ENCODE measurements around the gene MYO1E.

MYO1E gene

DNA sequence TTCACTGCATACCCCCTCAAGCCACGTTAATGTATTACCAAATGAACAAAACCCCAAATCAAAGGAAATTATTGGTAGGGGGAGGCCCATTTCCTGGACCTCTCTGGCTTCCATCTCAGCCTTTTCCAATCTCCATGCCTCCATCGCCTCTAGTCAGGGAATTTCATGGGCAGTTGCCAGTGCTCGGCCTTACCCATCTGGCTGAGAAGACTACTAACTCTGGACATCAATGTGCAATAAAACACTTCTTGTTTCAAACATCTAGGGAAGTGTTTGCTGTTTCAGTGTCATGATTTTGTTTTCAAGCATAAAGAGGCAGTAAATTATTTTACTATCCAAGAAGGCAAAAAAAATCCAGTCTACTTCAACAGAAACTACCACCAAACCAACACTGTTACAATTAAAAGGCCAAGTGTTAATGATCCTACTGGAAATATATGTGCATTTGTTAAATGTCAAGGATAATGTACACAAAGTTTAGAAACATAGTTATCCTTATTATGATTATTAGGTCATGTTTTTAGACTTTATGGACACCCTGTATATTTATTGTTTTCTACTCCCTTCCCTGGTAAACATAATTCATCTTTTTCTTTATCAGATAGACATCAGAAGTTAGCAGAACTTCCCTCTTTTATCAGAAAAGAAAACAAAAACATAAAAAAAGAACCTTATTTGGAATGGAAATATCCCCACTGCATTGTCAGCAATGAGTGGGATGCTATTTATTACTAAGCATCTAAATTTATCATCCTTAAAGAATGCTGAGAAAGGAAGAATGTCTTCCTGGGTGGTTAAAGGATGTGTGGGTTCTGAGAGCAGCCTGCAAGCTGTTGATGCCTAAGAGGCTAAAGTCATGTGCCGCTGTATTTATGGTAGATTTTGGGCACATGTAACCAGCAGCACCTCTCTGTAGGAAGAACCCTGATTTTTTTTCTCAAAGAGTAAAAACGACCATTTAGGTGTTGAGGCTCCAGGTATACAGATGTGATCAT lies 150.9 kb downstream of the MYO1E start:
- DNase-seq = no peak

DNA sequence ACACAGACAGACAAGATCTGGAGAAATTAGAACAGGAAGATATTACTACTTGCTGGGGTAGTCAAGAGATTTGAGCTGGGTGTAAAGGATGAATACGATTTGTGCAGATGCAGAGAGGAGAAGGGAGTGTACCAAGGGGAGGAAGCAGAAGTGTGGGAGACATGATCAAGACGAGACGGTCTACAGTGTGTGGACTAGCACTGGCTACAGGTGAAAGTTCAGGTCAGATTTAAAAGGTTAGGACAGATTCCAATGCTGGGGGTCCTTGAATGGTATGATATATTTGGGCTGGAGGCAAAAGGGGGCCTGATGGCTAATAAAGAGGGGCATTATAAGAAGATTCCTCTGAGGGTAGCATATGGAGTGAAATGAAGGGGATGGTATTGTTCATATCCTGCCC lies 154.0 kb downstream of the MYO1E start:
- DNase-seq = no peak

DNA sequence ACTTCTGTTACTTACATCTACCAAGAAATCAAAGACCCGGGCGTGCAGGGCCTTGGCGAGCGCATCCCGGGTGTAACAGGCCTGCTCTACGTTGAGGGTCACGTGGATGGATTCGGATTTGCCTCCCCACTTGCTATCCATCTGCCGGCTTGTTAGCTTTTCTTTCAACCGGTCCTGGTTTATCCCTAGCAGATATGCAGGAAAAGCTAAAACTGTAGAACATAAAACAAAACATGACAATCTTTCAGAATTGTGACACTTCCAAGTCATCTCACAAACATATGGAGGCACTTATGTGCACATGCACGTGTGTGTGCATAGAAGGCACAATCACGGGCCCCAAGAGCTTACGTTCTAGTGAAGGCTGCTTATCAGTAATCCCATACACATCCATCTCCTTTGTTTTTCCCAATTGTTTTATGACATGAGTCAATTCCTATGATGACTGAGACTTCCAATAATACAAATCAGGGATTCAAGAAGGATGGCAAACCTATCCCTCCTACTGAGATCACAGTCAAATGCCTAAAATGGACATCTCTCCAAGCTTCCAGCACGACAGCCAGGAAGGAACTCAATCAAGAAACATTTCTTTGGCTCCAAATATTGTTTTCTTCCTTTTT lies 154.7 kb downstream of the MYO1E start:
- no peak for DNase-seq

DNA sequence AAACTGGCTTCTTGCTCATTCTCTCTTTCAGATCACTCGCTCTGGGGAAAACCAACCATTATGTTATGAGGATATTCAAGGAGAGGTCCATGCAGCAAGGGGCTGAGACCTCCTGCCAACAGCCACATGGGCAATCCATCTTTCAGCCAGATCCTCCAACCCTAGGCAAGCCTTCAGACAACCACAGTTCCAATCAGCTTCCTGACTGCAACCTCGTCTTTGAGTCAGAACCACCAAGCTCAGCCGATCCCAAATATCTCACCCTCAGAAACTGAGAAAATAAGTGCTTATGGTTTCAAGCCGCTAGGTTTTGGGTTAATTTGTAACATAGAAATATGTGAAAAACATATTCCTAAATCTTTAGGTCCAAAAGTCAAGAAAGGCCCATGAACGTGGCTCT lies 155.8 kb downstream of the MYO1E start:
- no peak for DNase-seq

DNA sequence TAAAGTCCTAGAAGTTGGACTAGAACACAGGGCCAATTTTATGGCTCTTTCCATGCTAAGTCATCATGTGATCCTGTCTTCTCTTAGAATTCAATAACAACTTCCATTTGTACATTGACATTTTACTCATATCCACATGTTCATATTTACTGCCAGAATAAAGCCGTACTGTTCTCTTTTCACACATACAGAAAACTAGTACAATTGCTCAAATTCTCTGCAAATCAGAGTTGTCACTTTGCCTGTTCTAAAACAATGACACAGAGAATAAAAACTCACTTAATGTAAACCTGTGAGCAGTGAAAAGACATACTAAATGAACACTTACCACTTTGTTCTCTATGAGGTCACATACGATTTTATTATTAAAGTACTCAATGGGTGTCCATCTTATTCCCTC lies 162.5 kb downstream of the MYO1E start:
- DNase-seq = no peak

DNA sequence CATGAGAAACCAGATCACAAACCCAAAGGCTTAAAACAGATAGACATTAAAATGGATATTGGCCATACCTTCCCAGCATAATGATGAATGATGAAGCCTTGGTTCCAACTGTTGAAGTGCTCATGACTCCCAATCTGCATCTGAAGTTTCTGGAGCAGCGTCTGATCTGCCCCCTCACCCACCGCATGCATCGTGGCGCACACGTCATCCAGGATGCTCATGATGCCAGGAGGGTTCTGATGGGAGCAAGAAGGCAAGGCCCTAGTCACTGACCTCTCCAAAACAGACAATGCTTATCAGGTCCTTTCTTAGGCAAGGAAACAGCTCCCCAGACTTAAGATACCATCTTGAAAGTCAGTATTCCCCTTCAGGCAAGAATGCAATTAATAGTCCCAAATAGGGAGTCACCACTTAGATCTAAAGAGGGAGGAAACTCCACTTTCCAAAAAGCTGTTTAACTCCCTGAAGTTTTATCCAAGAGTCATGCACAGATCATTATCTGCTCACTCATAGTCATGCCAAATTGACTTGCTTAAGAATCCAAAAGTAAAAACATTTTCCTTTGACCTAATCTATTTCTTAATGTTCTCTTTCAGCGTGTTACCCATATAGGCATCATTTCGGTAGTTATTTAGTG lies 163.9 kb downstream of the MYO1E start:
- DNase-seq = no peak

DNA sequence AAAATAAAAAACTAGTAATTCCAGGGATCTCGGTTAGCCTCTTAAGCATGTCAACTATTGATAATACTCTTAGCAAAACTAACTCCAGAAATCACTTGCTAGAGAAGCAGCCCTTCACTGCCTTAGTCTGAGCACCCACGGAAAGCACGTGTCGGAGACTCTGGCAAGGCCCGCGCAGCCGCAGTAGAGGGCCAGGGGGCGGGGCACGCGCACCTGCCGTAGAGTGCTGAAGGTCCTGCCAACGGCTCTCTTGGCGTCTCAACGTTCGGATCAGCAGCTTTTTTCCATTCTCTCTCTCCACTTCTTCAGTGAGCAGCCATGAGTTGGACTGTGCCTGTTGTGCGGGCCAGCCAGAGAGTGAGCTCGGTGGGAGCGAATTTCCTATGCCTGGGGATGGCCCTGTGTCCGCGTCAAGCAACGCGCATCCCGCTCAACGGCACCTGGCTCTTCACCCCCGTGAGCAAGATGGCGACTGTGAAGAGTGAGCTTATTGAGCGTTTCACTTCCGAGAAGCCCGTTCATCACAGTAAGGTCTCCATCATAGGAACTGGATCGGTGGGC lies 166.0 kb downstream of the MYO1E start, which contains the start of gene LDHAL6B:
TSS of gene LDHAL6B (plus strand) at position 221 of the 561 bp plus-strand sequence. CDS start at position 319, 98 bp downstream.
- no peak for DNase-seq

DNA sequence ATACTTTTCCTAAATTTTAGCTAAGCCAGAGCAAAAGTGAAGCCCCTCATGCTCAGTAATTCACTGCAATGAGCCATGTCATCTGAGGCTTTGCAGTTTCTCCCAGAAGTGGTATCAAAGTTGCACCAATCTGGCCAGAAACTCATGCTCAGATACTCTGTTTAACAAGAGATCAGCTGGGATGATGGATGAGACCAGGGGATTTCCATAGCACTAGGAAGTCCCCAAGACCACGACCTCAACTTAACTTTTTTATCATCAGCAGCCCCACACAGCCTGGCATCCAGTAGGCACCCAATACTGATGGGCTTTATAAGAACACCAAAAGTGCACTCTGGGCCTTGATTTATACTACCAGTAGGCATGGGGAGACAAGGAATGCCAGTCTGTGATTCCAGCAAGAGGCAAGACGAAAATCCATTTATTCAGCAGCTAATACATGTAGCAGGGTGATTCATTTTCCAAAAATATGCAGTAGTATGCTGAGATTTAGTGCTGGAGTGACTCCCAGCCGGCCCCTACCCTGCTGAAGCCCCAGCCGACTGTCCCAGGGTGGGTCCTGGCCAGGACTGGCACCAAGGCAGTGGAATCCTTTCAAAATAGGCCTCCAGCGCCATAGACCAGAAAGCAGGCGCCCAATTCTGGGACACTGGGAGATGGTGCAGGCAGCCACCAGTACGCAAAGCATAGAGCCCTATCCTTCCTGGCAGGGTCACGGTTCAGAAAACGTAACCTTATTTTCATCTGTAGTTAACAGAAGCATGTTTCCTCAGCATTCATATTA lies 166.6 kb downstream of the MYO1E start:
- no peak for DNase-seq

DNA sequence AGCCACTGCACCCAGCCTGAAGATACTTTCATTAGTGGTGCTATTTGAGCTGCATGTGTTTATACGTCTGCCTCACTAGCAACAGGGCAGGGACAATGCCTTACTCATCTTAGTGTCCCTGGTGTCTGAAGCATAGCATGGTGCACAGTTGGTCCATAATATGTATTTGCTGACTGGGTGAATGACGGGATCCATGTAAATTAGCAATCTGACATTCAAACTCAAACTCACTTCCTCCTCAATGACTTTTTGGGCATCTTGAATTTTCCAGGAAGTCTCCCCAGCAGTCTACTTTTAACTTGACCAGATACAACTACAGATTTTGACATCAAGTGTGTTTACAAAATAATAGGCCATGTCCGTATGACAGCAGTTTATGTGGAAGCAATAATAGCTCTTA lies 169.0 kb downstream of the MYO1E start:
- DNase-seq = no peak

DNA sequence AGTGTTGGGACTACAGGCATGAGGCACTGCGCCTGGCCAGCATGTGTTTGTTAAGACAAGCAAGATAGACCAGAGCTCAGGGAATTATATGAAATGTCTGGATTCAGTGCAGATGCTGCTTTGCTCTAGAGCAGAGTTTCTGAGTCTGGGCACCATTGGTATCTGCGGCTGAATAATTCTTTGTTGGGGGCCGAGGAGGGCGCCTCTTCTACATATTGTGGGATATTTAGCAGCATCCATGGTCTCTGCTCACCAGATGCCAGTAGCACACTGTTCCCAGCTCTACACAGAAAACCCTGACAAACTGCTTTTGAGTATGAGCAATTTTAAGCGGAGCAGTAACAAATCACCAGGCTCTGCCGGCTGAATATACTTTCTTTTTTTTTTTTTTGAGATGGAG lies 169.7 kb downstream of the MYO1E start:
- DNase-seq = peak in 1 of 2 donors; percentile 15

DNA sequence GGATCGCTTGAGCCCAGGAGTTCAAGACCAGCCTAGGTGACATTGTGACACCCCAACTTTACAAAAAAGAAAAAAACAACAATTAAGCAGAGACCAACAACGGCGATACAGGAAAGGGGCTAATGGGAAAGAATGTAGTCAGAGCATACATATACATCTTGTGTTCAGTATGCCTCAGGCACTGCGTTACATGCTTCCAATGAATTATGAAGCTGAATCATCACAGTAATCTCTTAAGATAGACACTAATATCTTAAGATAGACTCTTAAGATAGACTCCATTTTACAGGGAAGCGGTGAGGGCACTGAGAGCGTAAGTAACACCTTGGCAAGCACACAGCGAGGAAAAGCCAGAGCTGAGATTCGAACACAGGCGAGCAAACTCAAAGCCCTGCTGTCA lies 172.1 kb downstream of the MYO1E start:
- DNase-seq = no peak

DNA sequence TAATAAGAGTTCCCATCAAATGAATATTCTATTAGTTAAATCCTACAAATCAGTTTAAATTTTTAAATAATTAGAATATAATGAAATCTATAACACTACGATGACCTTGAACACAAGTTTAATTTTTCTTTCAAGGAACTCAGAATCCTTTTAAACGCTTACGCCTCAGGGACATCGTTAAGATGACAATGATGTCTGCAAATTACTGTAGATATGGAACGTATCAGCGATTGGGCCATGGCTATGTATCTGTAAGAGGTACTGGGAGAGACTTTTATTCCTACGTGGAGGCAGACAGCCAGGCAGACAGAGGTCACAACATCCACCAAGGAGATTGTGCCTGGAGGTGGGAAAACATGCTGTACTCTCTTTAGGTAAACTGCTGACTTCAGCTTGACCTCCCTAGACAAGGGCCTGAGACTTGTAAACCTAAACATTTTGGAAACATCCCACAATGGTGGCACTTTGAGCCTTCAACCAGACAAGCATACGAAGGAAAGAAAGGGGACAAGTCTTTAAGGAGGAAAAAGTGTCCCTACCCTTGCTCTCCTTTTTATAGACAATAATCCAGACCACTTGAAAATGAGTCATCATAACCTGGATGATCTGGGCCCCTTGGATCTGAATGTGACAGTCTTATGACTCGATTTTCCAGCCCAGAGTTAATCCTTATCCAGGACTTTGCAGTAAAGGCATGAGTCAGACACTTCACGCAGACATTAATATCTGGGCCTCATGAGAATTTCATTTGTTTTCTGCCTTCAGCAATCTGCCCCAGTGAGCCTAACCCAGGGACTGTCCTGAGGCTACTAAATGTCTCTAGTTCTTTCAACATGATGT lies 172.8 kb downstream of the MYO1E start:
- no peak for DNase-seq

DNA sequence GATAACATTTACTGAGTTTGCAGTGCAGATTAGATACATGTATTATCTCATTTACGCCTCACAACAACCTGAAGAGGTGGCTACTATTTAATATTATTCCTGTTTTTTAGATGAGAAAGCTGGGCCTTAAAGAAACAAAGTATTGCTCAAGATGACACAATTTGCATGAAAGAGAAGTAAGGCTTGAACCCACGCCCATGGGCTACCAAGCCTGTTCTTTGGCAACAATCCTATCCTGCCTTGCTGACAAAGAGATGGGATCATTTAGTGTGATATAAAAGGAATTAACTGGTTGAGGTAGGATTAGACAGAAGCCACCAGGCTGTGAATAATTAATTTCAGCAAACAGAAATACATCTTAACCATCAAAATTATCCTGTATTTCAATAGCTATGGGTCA lies 175.2 kb downstream of the MYO1E start:
- DNase-seq = no peak

DNA sequence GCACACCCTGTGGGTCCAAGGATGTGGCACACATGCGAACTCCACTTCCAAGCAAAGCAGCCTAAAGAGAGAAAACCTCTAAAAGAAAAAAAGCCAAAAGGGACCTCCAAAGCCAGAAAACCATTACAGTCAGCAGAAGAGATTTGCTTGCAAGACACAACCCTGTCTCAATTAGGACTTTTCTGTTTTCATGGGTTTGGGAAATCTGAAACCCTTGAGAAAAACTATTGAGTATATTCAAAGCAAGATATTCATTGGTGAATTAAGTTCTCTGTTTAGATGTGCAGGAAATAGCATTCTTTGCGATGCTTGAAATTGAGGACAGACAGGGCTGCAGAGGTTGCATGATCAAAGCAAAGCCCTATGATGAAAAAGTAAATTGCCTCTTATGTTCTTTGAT lies 176.3 kb downstream of the MYO1E start:
- no peak for DNase-seq

DNA sequence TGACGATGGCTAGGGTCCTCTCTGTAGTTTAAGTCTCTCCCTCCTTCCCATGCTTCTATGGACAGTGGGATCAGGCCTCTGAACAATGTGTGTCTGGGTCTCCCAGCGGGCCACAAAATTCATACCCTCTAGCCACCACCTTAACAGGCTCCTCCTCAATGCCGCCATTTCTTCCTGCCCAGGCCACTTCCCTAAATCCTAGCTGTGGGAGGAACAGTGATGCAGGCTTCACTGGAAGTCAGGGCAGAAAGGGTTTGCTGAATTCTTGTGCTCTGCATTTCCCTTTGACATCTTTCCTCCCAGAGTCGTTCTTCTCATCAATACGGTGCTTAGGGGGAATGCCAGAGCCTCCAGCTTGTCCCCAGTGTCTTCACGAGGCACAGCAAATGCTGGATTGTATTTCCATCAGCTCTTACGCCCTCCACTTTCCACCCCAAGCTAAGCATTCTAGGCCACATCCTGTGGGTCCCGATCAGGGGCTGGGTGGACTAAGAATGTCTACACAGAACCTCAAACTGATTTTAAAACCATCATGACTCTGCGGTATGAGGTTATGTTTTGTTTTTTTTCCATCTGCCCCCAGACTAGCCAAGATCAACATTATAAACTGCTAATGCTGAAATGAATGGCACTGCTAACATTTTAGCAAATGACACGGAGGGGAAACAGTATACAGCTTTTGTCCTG lies 177.9 kb downstream of the MYO1E start:
- DNase-seq = no peak

DNA sequence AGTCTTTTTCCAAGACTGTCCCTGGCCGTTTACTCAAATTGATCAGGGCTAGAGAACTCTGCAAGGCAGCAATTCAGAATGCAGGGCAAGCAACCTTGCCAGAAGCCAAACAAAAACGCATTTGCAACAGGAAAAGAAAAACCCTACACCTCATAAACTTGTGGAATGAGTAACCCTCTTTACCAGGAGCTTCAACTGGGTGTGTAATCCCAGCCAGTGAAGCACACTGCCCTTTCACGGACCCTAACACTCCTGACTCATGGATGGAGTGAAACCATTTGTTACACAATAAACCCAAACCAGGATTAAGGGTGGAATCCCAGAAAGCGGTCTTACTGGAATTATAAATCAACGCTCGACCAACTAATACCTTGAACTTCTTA lies 180.8 kb downstream of the MYO1E start:
- no peak for DNase-seq

DNA sequence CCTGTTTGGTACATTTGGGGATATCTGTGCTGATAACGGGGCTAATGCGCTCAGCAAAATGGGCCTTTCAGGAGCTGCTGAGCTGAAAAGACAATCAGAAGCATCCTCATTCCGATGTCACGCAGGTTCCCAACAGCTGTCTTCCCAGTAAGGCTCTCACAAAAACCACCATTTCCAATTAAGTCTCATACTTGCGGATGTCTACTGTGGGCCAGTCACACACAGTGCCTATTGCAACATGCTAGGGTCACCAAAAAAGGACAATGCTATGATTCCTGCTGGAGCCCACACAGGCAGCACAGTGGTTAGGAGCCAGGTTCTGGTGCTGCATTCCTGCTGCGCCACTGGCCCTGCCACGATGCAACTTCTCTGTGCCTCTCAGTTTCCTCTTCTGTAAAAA lies 182.4 kb downstream of the MYO1E start:
- DNase-seq = no peak

DNA sequence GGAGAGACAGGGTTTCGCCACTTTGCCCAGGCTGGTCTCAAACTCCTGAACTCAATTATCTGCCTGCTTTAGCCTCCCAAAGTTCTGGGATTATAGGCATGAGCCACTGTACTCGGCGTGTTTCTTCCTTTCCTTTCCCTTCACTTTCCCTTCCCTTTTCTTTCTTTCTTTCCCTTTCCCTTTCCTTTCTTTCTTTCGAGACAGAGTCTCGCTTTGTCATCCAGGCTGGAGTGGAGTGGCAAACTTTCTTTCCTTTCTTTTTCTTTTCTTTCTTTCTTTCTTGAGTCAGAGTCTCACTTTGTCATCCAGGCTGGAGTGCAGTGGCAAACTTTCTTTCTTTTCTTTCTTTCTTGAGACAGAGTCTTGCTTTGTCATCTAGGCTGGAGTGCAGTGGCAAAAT lies 183.4 kb downstream of the MYO1E start:
- DNase-seq = no peak

DNA sequence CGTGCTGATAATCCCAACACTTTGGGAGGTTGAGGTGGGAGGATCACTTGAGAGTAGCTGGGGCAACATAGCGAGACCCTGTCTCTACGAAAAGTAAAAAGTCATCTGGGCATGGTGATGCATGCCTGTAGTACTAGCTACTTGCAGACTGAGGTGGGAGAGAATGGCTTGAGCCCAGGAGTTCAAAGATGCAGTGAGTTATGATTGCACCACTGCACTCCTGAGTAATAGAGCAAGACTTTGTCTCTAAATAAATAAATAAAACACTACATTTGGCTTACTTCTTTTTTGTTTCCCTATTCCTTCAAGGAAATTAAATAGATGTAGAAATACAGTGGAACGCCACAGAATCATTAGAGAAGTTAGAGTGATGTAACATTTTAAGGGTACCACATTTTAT lies 186.2 kb downstream of the MYO1E start:
- DNase-seq = no peak

DNA sequence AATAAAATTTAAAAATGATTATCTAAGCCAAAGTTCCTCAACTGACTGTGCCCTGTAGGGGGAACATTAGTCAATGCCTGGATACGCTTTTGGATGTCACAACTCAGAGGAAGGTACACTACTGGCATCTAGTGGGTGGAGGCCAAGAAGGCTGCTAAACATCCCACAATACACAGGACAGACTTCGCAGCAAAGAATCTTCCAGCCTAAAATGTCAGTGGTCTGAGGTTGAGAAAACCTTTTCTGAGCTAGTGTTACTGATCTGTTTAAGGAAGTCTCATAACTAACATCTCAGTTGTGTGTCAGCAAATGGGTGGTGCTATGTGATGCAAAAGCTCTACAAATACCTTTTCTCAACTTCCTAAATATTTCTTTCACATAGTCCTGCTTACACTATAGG lies 186.9 kb downstream of the MYO1E start:
- no peak for DNase-seq

All from hippocampal formation (tissue), 2 donors.